K562 (cell line): Measurements from ENCODE around the gene PRKAR1B. TPM values are rescaled to one million over a fixed set of nuclear protein-coding genes. Genes with fewer than 3 reads are reported as not detected.

Experiments
- ATAC-seq: fragments of 200-7000 bp; cut with Tn5 transposase; 3 replicates; pipeline ENCODE4 v1.9.1; 2020; ENCODE audit warnings: moderate library complexity
- BruUV-seq: library from RNA; stranded (reverse); fragments of 400-500 nt; replicated peaks from 2 replicates; lab custom pipeline; 2021; lab: Mats Ljungman, UMichigan
- CTCF ChIA-PET: fragments of 300-600 bp; formaldehyde crosslinking; extraction: SDS; loops from one replicate; lab custom pipeline; 2021; ENCODE audit warnings: low intra/inter-chr PET ratio; lab: Yijun Ruan, JAX
- POLR2A ChIA-PET: fragments of 300-600, 350-650 bp; sonication (Branson Sonifier 250); formaldehyde crosslinking; extraction: SDS; loops from one replicate; lab custom pipeline; 2021; ENCODE audit warnings: antibody characterized with exemption, inconsistent platforms; lab: Yijun Ruan, JAX
- DNase-seq, 4 experiments: peaks; one replicate each; pipeline versions ENCODE4 v3.0.0 to v3.0.0-alpha.2; 2011 to 2018; ENCODE audit warnings: low spot score in 3 of 4, mixed read lengths in 3 of 4; ENCODE audit errors: extremely low read depth in 1 of 4
- FAIRE-seq: peaks from 2 replicates; lab custom pipeline; 2011; peaks lifted over from hg19 to GRCh38; lab: Jason Lieb, UNC
- H2AFZ ChIP-seq: 2 replicates; pipeline ENCODE4 v1.6.0; 2011; ENCODE audit warnings: low read depth, low read length, control low read depth, inconsistent platforms
- H3K27ac ChIP-seq: fragments of 200-600 bp; 3 replicates; pipeline ENCODE4 v1.8.0; 2011; ENCODE audit warnings: low read depth, mild to moderate bottlenecking, control low read depth, inconsistent platforms, low read length, moderate library complexity, mixed read lengths; ENCODE audit errors: extremely low read depth
- H3K27me3 ChIP-seq, 2 experiments: fragments of 300-600 bp in 1 of 2; 2 replicates in 1 of 2; 3 replicates in 1 of 2; pipeline versions ENCODE4 v1.6.0 to v1.8.0; 2011; ENCODE audit warnings: inconsistent platforms in 2 of 2, low read length in 2 of 2, mild to moderate bottlenecking in 1 of 2, mixed read lengths in 1 of 2, moderate library complexity in 1 of 2; ENCODE audit not compliant: control insufficient read depth in 2 of 2, insufficient read depth in 2 of 2
- H3K36me3 ChIP-seq: fragments of 300-600 bp; 3 replicates; pipeline ENCODE4 v1.8.0; 2011; ENCODE audit warnings: mild to moderate bottlenecking, low read length, inconsistent platforms; ENCODE audit not compliant: control insufficient read depth, insufficient read depth
- H3K4me1 ChIP-seq, 2 experiments: fragments of 200-600 bp in 1 of 2; replicated peaks in 1 of 2; 2 replicates in 1 of 2; 3 replicates in 1 of 2; pipeline versions ENCODE4 v1.5.1 to v1.8.0; 2011; ENCODE audit warnings: inconsistent platforms in 2 of 2, low read length in 2 of 2, mild to moderate bottlenecking in 1 of 2, mixed read lengths in 1 of 2, moderate library complexity in 1 of 2; ENCODE audit not compliant: control insufficient read depth in 2 of 2, insufficient read depth in 2 of 2
- H3K4me2 ChIP-seq: 2 replicates; pipeline ENCODE4 v1.6.1; 2011; ENCODE audit warnings: low read length, control low read depth, inconsistent platforms, mixed read lengths; ENCODE audit not compliant: insufficient read depth
- H3K4me3 ChIP-seq: fragments of 200-600 bp; sonication (generic), shearing (Covaris generic); 2 replicates; pipeline ENCODE4 v1.5.1; 2016; ENCODE audit warnings: control low read depth, inconsistent platforms
- H3K79me2 ChIP-seq: fragments of 200-600 bp; 3 replicates; pipeline ENCODE4 v1.8.0; 2011; ENCODE audit warnings: low read length, inconsistent platforms; ENCODE audit not compliant: control insufficient read depth, insufficient read depth
- H3K9ac ChIP-seq, 2 experiments: 2 replicates each; pipeline versions ENCODE4 v1.6.0 to v1.6.1; 2011; ENCODE audit warnings: low read depth in 2 of 2, low read length in 2 of 2, control low read depth in 1 of 2, inconsistent platforms in 1 of 2, mild to moderate bottlenecking in 1 of 2, mixed read lengths in 1 of 2; ENCODE audit not compliant: insufficient read depth in 1 of 2
- H3K9me1 ChIP-seq: one replicate; pipeline ENCODE4 v1.6.0; 2011; ENCODE audit warnings: inconsistent platforms, mild to moderate bottlenecking, low read length, moderate library complexity; ENCODE audit not compliant: control insufficient read depth, insufficient read depth
- H3K9me3 ChIP-seq: replicated peaks from 2 replicates; pipeline ENCODE4 v1.5.1; 2011; ENCODE audit warnings: low read depth, low read length, inconsistent platforms; ENCODE audit not compliant: control insufficient read depth, insufficient read depth
- H4K20me1 ChIP-seq: replicated peaks from 2 replicates; pipeline ENCODE4 v1.6.1; 2011; ENCODE audit warnings: low read length, inconsistent platforms, mixed read lengths; ENCODE audit not compliant: control insufficient read depth, insufficient read depth
- HINFP ChIP-seq: fragments of 450-650 bp; conservative IDR thresholded peaks from 2 replicates; pipeline ENCODE4 v1.6.1; 2016; ENCODE audit warnings: missing genetic modification characterization, low read depth, mild to moderate bottlenecking, control low read depth, missing compliant biosample characterization
- KAT2B ChIP-seq: IDR thresholded peaks from one replicate; pipeline ENCODE4 v1.6.1; 2012; ENCODE audit warnings: low read depth, mild to moderate bottlenecking, control low read depth, inconsistent platforms, low read length, moderate library complexity
- MIER1 ChIP-seq: fragments of 450-650 bp; IDR thresholded peaks from 2 replicates; pipeline ENCODE4 v1.6.1; 2016; ENCODE audit warnings: antibody characterized with exemption, mild to moderate bottlenecking, low read depth
- MNT ChIP-seq, 2 experiments: fragments of 450-650 bp; conservative IDR thresholded peaks; 2 replicates each; pipeline ENCODE4 v1.6.1; 2017; ENCODE audit warnings: mild to moderate bottlenecking in 2 of 2, moderate library complexity in 2 of 2
- NEUROD1 ChIP-seq: fragments of 150-350 bp; IDR thresholded peaks from 2 replicates; pipeline ENCODE4 v1.6.1; 2014; ENCODE audit warnings: borderline replicate concordance, low read length, low read depth; ENCODE audit not compliant: partially characterized antibody
- PRDM10 ChIP-seq: fragments of 450-650 bp; IDR thresholded peaks from 2 replicates; pipeline ENCODE4 v1.6.1; 2018; ENCODE audit not compliant: partially characterized antibody
- SMARCE1 ChIP-seq: fragments of 450-650 bp; IDR thresholded peaks from 2 replicates; pipeline ENCODE4 v1.7.1; 2016; ENCODE audit warnings: mild to moderate bottlenecking
- SREBF2 ChIP-seq: sonication (generic); formaldehyde crosslinking; IDR thresholded peaks from 2 replicates; pipeline ENCODE4 v1.4.0; 2020; ENCODE audit warnings: mild to moderate bottlenecking, missing genetic modification reagents
- SRF ChIP-seq, 2 experiments: fragments of 250-450, 450-650 bp in 1 of 2; sonication (Bioruptor Pico) in 1 of 2; sonication (generic) in 1 of 2; formaldehyde crosslinking; IDR thresholded peaks; 2 replicates each; pipeline versions ENCODE4 v1.5.0 to v1.5.1; 2020 to 2022; ENCODE audit warnings: mild to moderate bottlenecking in 1 of 2, missing genetic modification reagents in 1 of 2
- TRIM28 ChIP-seq: fragments of 450-650 bp; IDR thresholded peaks from 2 replicates; pipeline ENCODE4 v1.6.1; 2017
- USF1 ChIP-seq: sonication (generic); formaldehyde crosslinking; IDR thresholded peaks from 2 replicates; pipeline ENCODE4 v1.9.0; 2022; ENCODE audit warnings: mild to moderate bottlenecking, missing genetic modification reagents
- ZFP91 ChIP-seq: sonication (generic); formaldehyde crosslinking; IDR thresholded peaks from 2 replicates; pipeline ENCODE4 v1.8.0; 2022; ENCODE audit warnings: mild to moderate bottlenecking, missing genetic modification reagents
- ZNF197 ChIP-seq: fragments of 200-800 bp; sonication (Bioruptor generic); IDR thresholded peaks from 2 replicates; pipeline ENCODE4 v1.6.1; 2016; ENCODE audit warnings: low read depth, missing genetic modification characterization, missing compliant biosample characterization
- WGBS: fragments of 100-300 bp; shearing (Covaris generic); methylation state at CpG from one replicate; pipeline ENCODE4 v1.1.6; 2016; ENCODE audit warnings: low coverage, mixed read lengths; ENCODE audit not compliant: insufficient coverage; ENCODE audit errors: missing lambda C conversion rate; 5-methylcytosine and 5-hydroxymethylcytosine counted together
- in situ Hi-C: fragments of 300-500 bp; cut with MboI; formaldehyde crosslinking; loops from 4 replicates; pipeline ENCODE4 v1.15.0; 2018; ENCODE audit warnings: inconsistent platforms, mixed read lengths
- intact Hi-C: fragments of 100-400 bp; cut with micrococcal nuclease; formaldehyde crosslinking; loops from 2 replicates; pipeline ENCODE4 v1.14.2; 2022
- polyA plus RNA-seq, 8 experiments: library from polyadenylated mRNA; depleted of rRNA in 4 of 8; stranded (reverse) in 5 of 8; unstranded in 3 of 8; fragments of >200 nt; fragmentation: Nextera tagmentation in 2 of 8; fragmentation: Illumina TruSeq in 1 of 8; extraction: Ambion mirVana in 2 of 8; extraction: Trizol in 1 of 8; gene quantifications; 2 replicates each; pipeline versions ENCODE4 v1.2.1 to v1.2.3, GENCODE V29; 2011 to 2014; ENCODE audit warnings: inconsistent platforms in 1 of 8, missing spikeins in 1 of 8
- total RNA-seq, 7 experiments: library from RNA; depleted of rRNA in 6 of 7; stranded (reverse); fragments of >200 nt in 6 of 7; fragmentation: Illumina TruSeq in 2 of 7; extraction: Trizol in 2 of 7; gene quantifications; 2 replicates each; pipeline versions ENCODE4 v1.2.1 to v1.2.3, GENCODE V29; 2011 to 2021; ENCODE audit warnings: low replicate concordance in 1 of 7

Gene PRKAR1B
- total and polyA plus RNA-seq, 9 of the 15 experiments (the other 6 are each of a cell fraction or from before 2014, with no cell fraction given): 0.99 to 30.5 (median 12.7) TPM

GRCh38 chr7:703049-703448 lies 24.0 kb downstream of the PRKAR1B start:
- DNase-seq (no peak), ATAC-seq (no peak), FAIRE-seq (no peak)
- ChIA-PET CTCF (no interaction called here), POLR2A (interaction anchor here (0.7 kb wide), 1 partner anchor 13 kb away, joined by 5 read pairs; no protein-coding TSS in a partner anchor)
- Histone ChIP-seq H3K4me2 (no peak overlapping the region), H3K36me3 (peaks cover 15% of the 10 kb centered on the region; the same call in 2 of the 3 replicates), H2AFZ (no peak overlapping the region), H4K20me1 (no peaks in the 10 kb centered on the region), H3K9ac (no peak overlapping the region), H3K27me3 (no peaks in the 10 kb centered on the region), H3K9me1 (no peaks in the 10 kb centered on the region), H3K4me1 (peaks cover 9 to 17% of the 10 kb centered on the region in 2 experiments), H3K9me3 (peaks cover 6% of the 10 kb centered on the region; the same call in 1 of the 2 replicates), H3K79me2 (no peaks in the 10 kb centered on the region), H3K27ac (no peak overlapping the region), H3K4me3 (no peak overlapping the region)
- WGBS: 89% methylated on average over 3 of the region's 3 CpGs
- in situ Hi-C loops (no loop called here), intact Hi-C loops (no loop called here)
- BruUV-seq: no TSS peak
- TF ChIP-seq ZNF197 (CRISPR knock-in tag) (no peak), SMARCE1 (no peak), SREBF2 (no peak), HINFP (tag) (no peak), TRIM28 (peak; percentile 48; the same call in 1 of the 2 replicates), PRDM10 (no peak), MIER1 (no peak), KAT2B (no peak), NEUROD1 (no peak), USF1 (CRISPR knock-in tag) (no peak), ZFP91 (CRISPR knock-in tag) (no peak), SRF (CRISPR knock-in tag; IDR thresholded peaks at IDR 0.05) (no peak), MNT (conservative IDR thresholded peaks at IDR 0.05) (no peak)
